GM19324 (cell line): ENCODE measurements around the gene METTL25B.

Source experiments
- ATAC-seq: cut with Tn5 transposase; IDR thresholded peaks from one replicate; pipeline ENCODE4 v1.9.1; 2021; ENCODE audit warnings: mild to moderate bottlenecking, moderate library complexity; ENCODE audit not compliant: unreplicated experiment, low FRiP score

The METTL25B gene

GRCh38 chr1:156700736-156701531 lies 27.3 kb upstream of the METTL25B start:
- no peak for ATAC-seq

DNA sequence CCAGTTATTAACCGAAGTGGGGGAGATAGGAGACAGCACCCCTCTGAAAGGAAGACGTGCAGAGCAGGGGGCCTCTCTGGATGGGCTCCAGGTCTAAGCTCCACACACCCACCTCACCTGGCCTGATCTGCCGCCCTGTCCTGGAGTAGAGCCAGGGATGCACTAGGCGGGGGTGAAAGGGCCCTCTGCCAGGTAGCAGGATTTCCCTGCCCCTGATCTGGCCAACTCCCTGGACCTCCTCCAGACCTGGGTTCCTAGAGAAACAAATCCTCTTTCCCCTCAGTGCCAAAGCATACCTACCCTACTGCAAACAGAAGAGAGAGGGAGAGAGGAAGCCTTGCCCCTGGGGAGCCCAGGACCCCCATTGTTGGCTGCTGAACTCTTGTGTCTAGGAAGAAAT lies 24.9 kb upstream of the METTL25B start:
- no peak for ATAC-seq

DNA sequence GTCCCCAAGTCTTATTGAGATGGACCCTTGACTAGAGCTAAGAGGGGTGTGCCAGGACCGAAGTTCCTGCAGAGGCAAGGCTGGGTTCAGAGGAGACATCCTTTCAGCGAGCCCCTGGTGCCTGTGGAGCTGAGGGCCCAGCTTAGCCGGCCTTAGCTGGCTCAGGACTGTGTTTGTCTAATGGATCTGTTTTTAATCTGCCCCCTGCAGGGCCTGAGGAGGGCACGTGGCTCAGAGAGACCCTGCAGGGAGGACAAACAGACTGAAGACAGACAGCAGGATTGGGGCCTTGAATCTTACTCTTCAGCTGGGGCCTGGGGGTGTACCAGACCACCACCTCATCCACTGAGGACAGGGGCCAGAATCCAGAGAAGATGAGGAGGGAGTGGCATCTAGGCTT lies 24.5 kb upstream of the METTL25B start:
- no peak for ATAC-seq

GRCh38 chr1:156704166-156704711 lies 24.0 kb upstream of the METTL25B start:
- no peak for ATAC-seq

GRCh38 chr1:156704930-156705320 lies 23.3 kb upstream of the METTL25B start:
- no peak for ATAC-seq

DNA sequence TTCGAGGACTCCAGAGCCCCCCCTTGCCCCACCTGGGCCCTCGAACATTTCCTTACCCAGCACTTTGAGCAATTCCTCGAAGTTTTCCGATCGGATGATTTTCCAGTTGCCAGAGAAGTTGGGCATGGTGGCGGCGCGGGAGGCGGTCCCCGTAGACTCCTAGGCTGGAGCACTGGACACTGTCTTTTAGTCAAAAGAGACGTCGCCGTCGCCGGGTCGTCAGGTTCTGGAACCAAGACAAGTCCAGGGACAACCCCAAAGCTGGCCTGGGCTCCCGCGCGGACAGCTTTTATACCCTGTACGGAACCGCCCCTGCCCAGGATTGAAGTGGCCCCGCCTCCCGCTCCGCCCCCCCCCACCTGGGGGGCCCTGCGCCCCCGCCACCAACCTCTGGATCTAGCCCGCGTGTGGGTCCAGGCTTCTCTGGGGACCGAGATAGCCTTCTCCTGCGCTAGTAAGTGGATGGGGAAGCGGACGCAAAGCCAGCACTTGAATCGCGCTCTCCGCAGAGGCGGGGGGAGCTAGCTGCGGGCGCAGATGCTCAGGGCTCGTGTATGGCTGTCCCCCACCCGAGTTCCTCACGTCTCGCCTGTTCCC lies 22.9 kb upstream of the METTL25B start, which contains the start of gene CRABP2:
Gene CRABP2 (minus strand): TSS at position 263 of the 597 bp plus-strand sequence. CDS start 137 bp downstream, at position 126.
- no peak for ATAC-seq

GRCh38 chr1:156705918-156706656 lies 22.2 kb upstream of the METTL25B start:
- no peak for ATAC-seq

GRCh38 chr1:156706657-156707416 lies 21.4 kb upstream of the METTL25B start:
- no peak for ATAC-seq

GRCh38 chr1:156707417-156708217 lies 20.7 kb upstream of the METTL25B start:
- no peak for ATAC-seq

- ATAC-seq = no peak
Measured at GRCh38 chr1:156708218-156708661, 20.0 kb upstream of the METTL25B start.

- no peak for ATAC-seq
Measured at GRCh38 chr1:156709031-156709430, 19.2 kb upstream of the METTL25B start.

- ATAC-seq = no peak
Measured at GRCh38 chr1:156709757-156710489, 18.3 kb upstream of the METTL25B start.

GRCh38 chr1:156711011-156711817 lies 17.1 kb upstream of the METTL25B start:
- ATAC-seq = no peak

- no peak for ATAC-seq
Measured at GRCh38 chr1:156712626-156713025, 15.6 kb upstream of the METTL25B start.

DNA sequence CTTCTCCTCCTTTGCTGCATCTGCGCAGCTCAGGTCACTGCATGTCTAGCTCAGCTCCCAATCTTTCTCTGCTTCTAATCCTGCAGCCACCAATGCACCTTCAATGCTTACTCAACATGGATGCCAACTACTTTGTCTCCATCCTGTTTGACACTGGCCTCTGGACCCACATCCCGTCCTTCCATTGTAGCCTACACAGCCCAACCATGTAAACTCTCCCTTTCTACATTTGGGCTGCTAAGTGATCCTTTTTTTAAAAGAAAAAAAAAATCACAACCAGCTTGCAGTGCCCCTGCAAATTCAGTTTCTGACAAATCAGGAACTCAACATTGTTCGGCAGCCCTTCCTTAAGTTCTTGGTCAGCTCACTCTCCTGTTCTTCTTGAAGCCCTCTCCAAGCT lies 13.4 kb upstream of the METTL25B start:
- no peak for ATAC-seq

DNA sequence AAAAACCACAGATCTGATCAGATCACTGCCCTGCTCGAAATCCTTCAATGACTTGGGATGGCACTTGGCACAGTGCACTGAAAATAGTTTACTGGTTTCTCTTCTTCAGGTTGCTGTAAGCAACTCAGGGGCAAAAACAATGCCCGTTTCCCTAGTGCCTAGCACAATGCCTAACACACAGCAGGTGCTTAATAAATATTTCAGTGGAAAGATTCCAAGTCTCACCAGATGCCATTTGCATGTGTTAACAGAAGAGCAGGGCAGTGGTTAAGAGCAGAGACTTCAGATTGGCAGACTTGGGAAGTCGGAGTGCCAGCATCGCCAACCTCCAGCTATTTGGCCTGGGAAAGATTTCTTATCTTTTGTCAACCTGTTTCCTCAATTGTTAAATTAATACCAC lies 10.9 kb upstream of the METTL25B start:
- no peak for ATAC-seq

DNA sequence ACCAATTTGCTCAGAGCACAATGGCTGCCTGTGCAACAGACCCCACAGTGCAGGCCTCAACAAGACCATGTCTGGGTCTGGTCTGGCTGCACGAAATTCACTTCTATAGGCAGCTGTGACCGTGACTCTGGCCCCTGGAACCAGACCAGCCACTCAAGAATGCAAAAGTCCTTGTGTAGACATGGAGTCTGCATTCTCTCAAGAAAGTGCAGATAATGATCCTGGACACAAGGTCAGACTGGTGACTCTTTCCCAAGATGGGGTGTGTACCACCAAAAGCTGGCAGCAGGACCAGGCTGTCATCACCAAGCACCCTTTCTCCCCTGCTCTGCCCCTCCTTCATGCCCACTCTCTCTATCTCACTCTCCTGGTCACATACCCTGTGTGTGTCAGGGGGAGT lies 7.1 kb upstream of the METTL25B start:
- no peak for ATAC-seq

DNA sequence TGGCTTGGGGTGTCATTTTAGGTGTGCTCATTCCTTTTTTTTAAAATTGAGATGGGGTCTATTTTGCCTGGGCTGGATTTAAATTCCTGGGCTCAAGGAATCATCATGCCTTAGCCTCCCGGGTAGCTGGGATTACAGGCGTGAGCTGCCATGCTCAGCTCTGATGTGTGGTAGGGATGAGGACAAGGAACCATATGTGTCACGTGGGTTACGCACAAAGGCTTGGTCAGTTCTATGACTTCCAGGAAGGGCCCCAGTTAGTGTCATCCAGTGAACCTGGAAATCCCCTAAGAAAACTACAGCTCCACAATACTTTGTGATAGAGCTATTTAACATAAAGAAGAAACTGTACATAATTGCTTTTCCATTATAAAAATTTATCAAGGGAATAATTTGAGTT lies 6.7 kb upstream of the METTL25B start:
- no peak for ATAC-seq
